Frontal cortex (tissue), 4 donors: ENCODE results near the gene BANK1. TPM values are rescaled to one million over a fixed set of nuclear protein-coding genes. Genes with fewer than 3 reads are reported as not detected.

Experiments
- DNase-seq, 2 donors: peaks; one replicate each; pipeline ENCODE4 v3.0.0; 2012; ENCODE audit warnings: low spot score in 2 of 2
- FAIRE-seq: peaks from 2 replicates; lab custom pipeline; 2012; peaks lifted over from hg19 to GRCh38; lab: Jason Lieb, UNC
- total RNA-seq: library from RNA; depleted of rRNA; stranded (reverse); fragments of >200 nt; gene quantifications from one replicate; pipeline ENCODE4 v1.2.3, GENCODE V29; 2014
- donor health status: control.
- donor health status: control.
- donor health status: control.

BANK1 gene
- total RNA-seq, 1 donor from 2014 or later, result under 0.01 TPM

GRCh38 chr4:102076622-102077021 is 286.1 kb downstream of the BANK1 start:
- FAIRE-seq, result no peak

GRCh38 chr4:102080184-102080583 is 289.7 kb downstream of the BANK1 start:
- DNase-seq (no peak), FAIRE-seq (no peak)

More at GRCh38 chr4:102076622-102077021, 286.1 kb downstream of the BANK1 start:
- DNase-seq, result no peak

GRCh38 chr4:102089850-102090621 is 299.5 kb downstream of the BANK1 start:
- DNase-seq, result no peak
- FAIRE-seq, result no peak

GRCh38 chr4:102091656-102092055 is 301.1 kb downstream of the BANK1 start:
- DNase-seq (no peak), FAIRE-seq (no peak)

GRCh38 chr4:102094481-102094880 is 304.0 kb downstream of the BANK1 start:
- no peak for DNase-seq
- no peak for FAIRE-seq

- no peak for FAIRE-seq
- no peak for DNase-seq
These were observed 312.8 kb downstream of the BANK1 start for GRCh38 chr4:102103368-102103767.

- FAIRE-seq (no peak), DNase-seq (no peak)
These were observed 313.7 kb downstream of the BANK1 start for GRCh38 chr4:102104278-102104677.

GRCh38 chr4:102105983-102106382 is 315.5 kb downstream of the BANK1 start:
- no peak for DNase-seq
- FAIRE-seq, result no peak

- no peak for DNase-seq
These were observed 323.6 kb downstream of the BANK1 start for GRCh38 chr4:102114118-102114630.

GRCh38 chr4:102116121-102116520 is 325.6 kb downstream of the BANK1 start:
- DNase-seq, result no peak
- FAIRE-seq, result no peak

More at GRCh38 chr4:102114118-102114630, 323.6 kb downstream of the BANK1 start:
- no peak for FAIRE-seq

GRCh38 chr4:102120846-102121245 is 330.3 kb downstream of the BANK1 start:
- DNase-seq (no peak), FAIRE-seq (no peak)
